Breast epithelium (tissue), 4 donors: ENCODE results near the gene ANKRD29. TPM values are rescaled to one million over a fixed set of nuclear protein-coding genes. Genes with fewer than 3 reads are reported as not detected.
"Not testable (repeated sequence)": the region's sequence is repeated elsewhere in the genome, so short reads cannot be mapped to it uniquely, and the experiment has no call there.

Experiments used
- DNase-seq, 2 donors: peaks; one replicate each; pipeline ENCODE4 v3.0.0-alpha.2; 2019; ENCODE audit warnings: low spot score in 2 of 2
- H3K27ac ChIP-seq, 2 donors: fragments of 200-600 bp; sonication (generic) in 1 of 2; one replicate each; pipeline ENCODE4 v1.5.1; 2016 to 2019; ENCODE audit warnings: mild to moderate bottlenecking in 1 of 2
- H3K27me3 ChIP-seq, 2 donors: fragments of 200-600 bp; sonication (generic) in 1 of 2; one replicate each; pipeline versions ENCODE4 v1.5.1 to v1.6.0; 2017 to 2019; ENCODE audit warnings: control low read depth in 1 of 2, mild to moderate bottlenecking in 1 of 2
- H3K36me3 ChIP-seq: fragments of 200-600 bp; one replicate; pipeline ENCODE4 v1.5.1; 2019
- H3K4me1 ChIP-seq, 2 donors: fragments of 200-600 bp; sonication (generic); one replicate each; pipeline ENCODE4 v1.5.1; 2016 to 2019; ENCODE audit warnings: control low read depth in 1 of 2
- H3K4me3 ChIP-seq, 3 donors: fragments of 200-600 bp; sonication (generic); 1 replicate in 2 of 3; 2 replicates in 1 of 3; pipeline ENCODE4 v1.5.1; 2016 to 2019; ENCODE audit warnings: mild to moderate bottlenecking in 3 of 3, moderate library complexity in 2 of 3
- H3K9me3 ChIP-seq, 2 donors: fragments of 200-600 bp; sonication (generic) in 1 of 2; one replicate each; pipeline ENCODE4 v1.5.1; 2016 to 2019; ENCODE audit warnings: control low read depth in 1 of 2
- POLR2A ChIP-seq: fragments of 450-650 bp; IDR thresholded peaks from one replicate; pipeline ENCODE4 v1.6.1; 2016; ENCODE audit warnings: antibody characterized with exemption, mild to moderate bottlenecking, moderate library complexity
- POLR2AphosphoS5 ChIP-seq, 3 donors: sonication (generic); formaldehyde crosslinking; IDR thresholded peaks; one replicate each; pipeline ENCODE4 v1.6.1; 2017; ENCODE audit warnings: antibody characterized with exemption in 3 of 3
- intact Hi-C: fragments of 100-400 bp; cut with DNase I; formaldehyde crosslinking; loops from one replicate; pipeline ENCODE4 v1.15.1; 2023; ENCODE audit warnings: low total_unique reads
- total RNA-seq, 3 donors: library from RNA; depleted of rRNA; stranded (reverse); fragments of >200 nt; gene quantifications; one replicate each; pipeline ENCODE4 v1.1.0, GENCODE V29; 2016
- TF ChIP-seq, protein P1 (sequence below), 3 donors: fragments of 450-650 bp; IDR thresholded peaks; one replicate each; pipeline ENCODE4 v1.5.1; 2016 to 2017; ENCODE audit warnings: antibody characterized with exemption in 3 of 3, mild to moderate bottlenecking in 3 of 3, moderate library complexity in 3 of 3

The ANKRD29 gene
- total RNA-seq, 3 donors from 2014 or later, result 8.8 to 13.8 (median 9.9) TPM

- Histone ChIP-seq H3K4me3 (no peak overlapping the region), H3K27ac (no peak overlapping the region), H3K27me3 (no peaks in the 10 kb centered on the region), H3K4me1 (no peaks in the 10 kb centered on the region), H3K9me3 (no peaks in the 10 kb centered on the region), H3K36me3 (peaks cover 11% of the 10 kb centered on the region)
- TF ChIP-seq POLR2A, result no peak
- TF ChIP-seq, protein P1, sequence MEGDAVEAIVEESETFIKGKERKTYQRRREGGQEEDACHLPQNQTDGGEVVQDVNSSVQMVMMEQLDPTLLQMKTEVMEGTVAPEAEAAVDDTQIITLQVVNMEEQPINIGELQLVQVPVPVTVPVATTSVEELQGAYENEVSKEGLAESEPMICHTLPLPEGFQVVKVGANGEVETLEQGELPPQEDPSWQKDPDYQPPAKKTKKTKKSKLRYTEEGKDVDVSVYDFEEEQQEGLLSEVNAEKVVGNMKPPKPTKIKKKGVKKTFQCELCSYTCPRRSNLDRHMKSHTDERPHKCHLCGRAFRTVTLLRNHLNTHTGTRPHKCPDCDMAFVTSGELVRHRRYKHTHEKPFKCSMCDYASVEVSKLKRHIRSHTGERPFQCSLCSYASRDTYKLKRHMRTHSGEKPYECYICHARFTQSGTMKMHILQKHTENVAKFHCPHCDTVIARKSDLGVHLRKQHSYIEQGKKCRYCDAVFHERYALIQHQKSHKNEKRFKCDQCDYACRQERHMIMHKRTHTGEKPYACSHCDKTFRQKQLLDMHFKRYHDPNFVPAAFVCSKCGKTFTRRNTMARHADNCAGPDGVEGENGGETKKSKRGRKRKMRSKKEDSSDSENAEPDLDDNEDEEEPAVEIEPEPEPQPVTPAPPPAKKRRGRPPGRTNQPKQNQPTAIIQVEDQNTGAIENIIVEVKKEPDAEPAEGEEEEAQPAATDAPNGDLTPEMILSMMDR (IDR thresholded peaks at IDR 0.05), result no peak
- no peak for TF ChIP-seq POLR2AphosphoS5 (IDR thresholded peaks at IDR 0.05)
- intact Hi-C loops, result no loop called here
- DNase-seq, result no peak
Observed at GRCh38 chr18:23563377-23564043, 99.2 kb downstream of the ANKRD29 start.

DNA sequence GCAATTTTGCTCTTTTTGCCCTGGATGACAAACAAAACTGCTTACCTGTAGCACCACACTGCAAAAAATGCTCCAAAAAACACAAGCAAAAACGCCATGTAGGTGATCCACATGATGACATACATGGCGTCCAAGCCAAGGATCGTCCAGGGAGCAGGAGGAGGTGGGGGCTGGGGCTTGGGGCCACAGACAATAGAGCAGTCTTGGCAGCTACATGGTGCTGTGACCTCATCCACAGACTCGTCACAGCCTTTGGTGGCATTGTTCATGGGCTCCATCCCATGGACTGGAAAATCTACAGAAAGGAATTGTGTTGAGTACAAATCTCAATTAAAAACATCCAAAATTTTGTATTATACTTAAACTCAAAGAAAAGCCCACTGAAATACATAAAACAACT is 102.5 kb downstream of the ANKRD29 start:
- no peaks in the 10 kb centered on the region for H3K4me1 ChIP-seq
- no peaks in the 10 kb centered on the region for H3K27me3 ChIP-seq
- no peak for DNase-seq
- TF ChIP-seq POLR2AphosphoS5 (IDR thresholded peaks at IDR 0.05), result no peak
- TF ChIP-seq, protein P1 (IDR thresholded peaks at IDR 0.05), result no peak
- TF ChIP-seq POLR2A, result no peak
- no peak overlapping the region for H3K4me3 ChIP-seq
- intact Hi-C loops, result no loop called here
- H3K36me3 ChIP-seq, result peaks cover 24% of the 10 kb centered on the region
- H3K27ac ChIP-seq, result no peak overlapping the region
- H3K9me3 ChIP-seq, result no peaks in the 10 kb centered on the region

DNA sequence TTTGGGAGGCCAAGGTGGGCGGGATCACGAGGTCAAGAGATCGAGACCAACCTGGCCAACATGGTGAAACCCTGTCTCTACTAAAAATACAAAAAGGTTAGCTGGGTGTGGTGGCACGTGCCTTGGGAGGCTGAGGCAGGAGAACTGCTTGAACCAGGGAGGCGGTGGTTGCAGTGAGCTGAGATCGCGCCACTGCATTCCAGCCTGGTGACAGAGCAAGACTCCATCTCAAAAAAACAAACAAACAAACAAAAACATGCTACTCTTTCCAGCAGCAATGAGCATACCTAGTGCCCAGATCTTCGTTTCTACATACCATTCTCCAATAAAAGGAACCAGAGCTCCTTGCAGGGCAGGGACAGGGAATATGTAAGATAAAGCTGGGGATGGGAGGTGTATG is 105.2 kb downstream of the ANKRD29 start:
- H3K4me3 ChIP-seq, result not testable (repeated sequence)

DNA sequence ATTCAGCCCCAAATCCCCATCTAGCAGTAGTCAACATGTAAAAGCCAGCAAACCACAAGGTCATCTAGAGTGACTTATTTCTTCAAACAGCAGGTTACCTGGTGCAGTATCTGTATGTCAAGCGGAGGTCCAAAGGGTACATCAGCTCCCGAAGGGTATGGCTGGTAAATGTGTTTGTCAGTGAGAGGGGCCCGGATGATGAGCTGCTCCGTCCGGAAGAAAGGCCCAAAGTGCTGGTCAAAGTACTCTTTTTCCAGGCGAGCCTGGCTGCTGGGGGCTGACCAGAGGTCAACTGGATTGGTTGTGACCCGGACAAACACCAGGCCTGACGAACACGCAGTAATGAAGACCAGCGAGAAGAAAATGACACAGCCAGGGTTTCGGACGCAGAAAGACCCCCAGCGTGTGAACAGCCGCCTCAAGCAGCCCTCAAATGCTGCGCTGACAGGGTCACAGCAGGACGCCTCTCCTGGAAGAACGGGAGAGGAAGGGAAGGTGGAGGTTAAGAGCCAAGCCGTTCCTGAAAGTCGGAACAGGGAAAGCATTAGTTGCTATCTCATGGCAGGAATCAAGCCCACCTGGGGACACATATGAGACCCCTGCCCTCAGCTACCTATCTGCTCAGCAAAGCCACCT is 106.4 kb downstream of the ANKRD29 start:
- intact Hi-C loops, result no loop called here
- DNase-seq, result no peak
- no peak overlapping the region for H3K27ac ChIP-seq
- H3K4me3 ChIP-seq, result no peak overlapping the region
- TF ChIP-seq POLR2A (no peak), POLR2AphosphoS5 (IDR thresholded peaks at IDR 0.05) (no peak)
- TF ChIP-seq, protein P1 (IDR thresholded peaks at IDR 0.05), result no peak
- peaks cover 24% of the 10 kb centered on the region for H3K36me3 ChIP-seq
- no peaks in the 10 kb centered on the region for H3K4me1 ChIP-seq
- no peaks in the 10 kb centered on the region for H3K9me3 ChIP-seq
- H3K27me3 ChIP-seq, result no peaks in the 10 kb centered on the region

More for the DNA sequence above, 105.2 kb downstream of the ANKRD29 start:
- H3K36me3 ChIP-seq, result peaks cover 24% of the 10 kb centered on the region
- H3K27me3 ChIP-seq, DNase-seq, H3K27ac ChIP-seq, H3K4me1 ChIP-seq, H3K9me3 ChIP-seq, intact Hi-C loops: not testable (repeated sequence)

DNA sequence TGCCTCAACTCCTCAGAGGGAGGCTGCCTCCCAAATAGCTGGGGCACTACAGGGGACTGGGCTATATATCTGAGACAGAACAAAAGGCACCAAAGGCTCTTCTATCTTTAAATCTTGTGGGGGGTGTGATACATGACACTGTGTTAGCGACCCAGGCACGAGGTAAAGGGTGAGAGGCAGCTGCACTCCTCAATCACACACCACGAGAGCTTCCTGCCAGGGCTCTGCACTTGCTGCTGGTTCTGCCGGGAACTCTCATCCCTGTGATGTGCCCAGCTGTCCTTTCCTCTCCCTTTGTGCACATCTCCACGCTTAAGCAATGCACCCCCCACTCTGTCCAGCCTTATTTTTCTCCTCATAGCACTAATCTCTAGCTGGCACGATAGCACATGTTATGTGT is 108.8 kb downstream of the ANKRD29 start:
- H3K4me3 ChIP-seq, result no peak overlapping the region
- no peaks in the 10 kb centered on the region for H3K9me3 ChIP-seq
- no peaks in the 10 kb centered on the region for H3K27me3 ChIP-seq
- intact Hi-C loops, result no loop called here
- peaks cover 13% of the 10 kb centered on the region for H3K36me3 ChIP-seq
- H3K4me1 ChIP-seq, result no peaks in the 10 kb centered on the region
- H3K27ac ChIP-seq, result peak overlapping the region in 1 of 2 donors; percentile 17
- DNase-seq, result no peak
- no peak for TF ChIP-seq POLR2AphosphoS5 (IDR thresholded peaks at IDR 0.05)

GRCh38 chr18:23552505-23552904 is 110.2 kb downstream of the ANKRD29 start:
- Histone ChIP-seq H3K36me3 (peaks cover 13% of the 10 kb centered on the region), H3K4me3 (no peak overlapping the region), H3K4me1 (no peaks in the 10 kb centered on the region), H3K9me3 (no peaks in the 10 kb centered on the region), H3K27me3 (no peaks in the 10 kb centered on the region), H3K27ac (peak overlapping the region; percentile 20 to 75)
- intact Hi-C loops, result no loop called here
- no peak for DNase-seq
- TF ChIP-seq POLR2AphosphoS5 (IDR thresholded peaks at IDR 0.05) (no peak), POLR2A (no peak)
- TF ChIP-seq, protein P1 (IDR thresholded peaks at IDR 0.05), result no peak
